Activated CD4-positive, alpha-beta T cell treated with anti-CD3 and anti-CD28 coated beads, Interleukin-2, Interleukin-6, amounts not matched to agents 100 ng/mL and 50 ng/mL, durations not matched to agents 16 hours and 8 hours (primary cell): Measurements from ENCODE around the gene TMED7.

Experiments used
- DNase-seq: peaks from one replicate; pipeline ENCODE4 v3.0.0-alpha.2; 2020

The TMED7 gene

GRCh38 chr5:115626445-115626823 lies 598 bp upstream of the TMED7 start:
- no peak for DNase-seq

DNA sequence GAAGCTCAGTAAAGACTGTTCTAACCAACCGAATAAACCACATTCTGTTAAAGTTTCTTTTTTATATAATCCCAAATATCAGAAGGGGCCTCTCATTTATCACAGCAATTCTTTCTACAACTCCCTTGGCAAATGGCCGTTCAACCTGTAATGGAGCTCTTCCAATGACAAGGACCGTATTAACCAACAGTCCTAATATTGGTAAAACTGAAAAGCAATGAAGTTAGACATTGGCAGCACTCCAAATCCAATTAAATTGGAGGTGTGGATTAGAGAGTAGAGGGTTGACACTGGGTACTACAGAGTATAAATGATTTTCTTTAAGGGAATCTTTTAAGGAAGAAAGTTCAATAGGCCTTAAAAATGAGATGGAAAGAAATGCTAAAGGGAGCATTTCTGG lies 842 bp downstream of the TMED7 start:
- DNase-seq = no peak

- DNase-seq = no peak
These were observed 2.2 kb downstream of the TMED7 start for GRCh38 chr5:115623658-115624057.

DNA sequence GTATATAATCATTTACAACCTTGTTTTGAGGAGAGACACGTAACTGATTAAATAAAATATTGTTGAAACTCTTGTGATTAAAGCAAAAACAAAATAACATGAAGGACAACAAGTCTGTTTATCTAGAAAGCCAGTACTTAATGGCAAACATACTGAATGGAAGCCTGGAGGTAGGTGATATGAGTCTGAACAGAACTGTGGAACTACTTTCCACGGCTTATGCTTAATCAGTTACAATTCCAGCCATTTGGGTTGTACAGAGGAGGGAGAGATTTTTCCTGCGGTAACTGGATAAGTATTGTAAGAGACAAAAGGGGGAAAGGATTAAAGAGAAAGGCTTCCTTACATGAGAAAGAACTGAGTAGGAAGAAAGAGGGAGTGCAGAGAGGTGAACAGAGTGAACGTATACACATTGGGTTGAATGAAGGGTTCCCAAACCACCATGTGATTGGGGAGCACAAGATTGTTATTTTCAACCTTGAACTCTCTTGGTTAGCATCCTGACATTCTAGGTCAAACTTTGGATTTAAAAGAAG lies 4.4 kb downstream of the TMED7 start:
- no peak for DNase-seq

GRCh38 chr5:115616892-115617291 lies 8.9 kb downstream of the TMED7 start:
- DNase-seq = no peak

DNA sequence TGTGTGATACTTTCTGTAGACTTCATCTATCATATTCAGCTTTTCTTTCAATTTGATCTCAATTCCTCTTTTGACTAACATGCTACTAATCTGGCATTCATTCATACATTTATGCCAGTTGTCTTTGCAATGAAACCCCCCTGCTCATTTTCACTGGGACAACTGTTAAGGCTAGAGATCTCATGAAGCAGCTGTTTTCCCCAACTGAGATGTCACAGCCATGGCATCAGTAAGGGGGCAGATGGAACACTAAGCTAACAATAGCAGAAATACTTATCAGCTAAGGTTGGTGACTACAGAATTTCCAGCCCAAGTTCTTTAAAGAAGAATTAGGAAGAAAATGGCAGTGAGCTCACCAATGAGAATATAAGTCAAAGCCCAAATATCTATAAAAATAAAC lies 9.4 kb downstream of the TMED7 start:
- no peak for DNase-seq

- no peak for DNase-seq
These were observed 14.0 kb downstream of the TMED7 start for GRCh38 chr5:115611873-115612272.

DNA sequence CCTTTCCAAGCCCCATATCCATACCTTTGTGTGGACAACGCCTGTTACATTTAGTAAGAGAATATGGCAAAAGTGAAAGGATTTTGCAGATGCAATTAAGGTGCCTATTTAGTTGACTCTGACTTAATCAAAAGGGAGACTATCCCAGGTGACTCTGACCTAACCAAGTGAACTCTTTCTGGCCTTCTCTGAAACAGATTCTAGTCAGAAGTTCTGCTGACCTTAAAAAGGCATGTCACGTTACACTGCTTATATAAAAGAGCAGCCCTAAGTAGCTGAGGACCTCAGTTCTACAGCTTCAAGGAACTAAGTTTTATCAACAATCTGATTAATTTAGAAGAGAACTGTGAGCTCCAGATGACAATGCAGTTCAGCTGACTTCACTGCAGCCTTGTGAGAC lies 17.9 kb downstream of the TMED7 start:
- no peak for DNase-seq

GRCh38 chr5:115605436-115605835 lies 20.4 kb downstream of the TMED7 start:
- no peak for DNase-seq

- DNase-seq = no peak
These were observed 23.2 kb downstream of the TMED7 start for GRCh38 chr5:115602591-115603125.

DNA sequence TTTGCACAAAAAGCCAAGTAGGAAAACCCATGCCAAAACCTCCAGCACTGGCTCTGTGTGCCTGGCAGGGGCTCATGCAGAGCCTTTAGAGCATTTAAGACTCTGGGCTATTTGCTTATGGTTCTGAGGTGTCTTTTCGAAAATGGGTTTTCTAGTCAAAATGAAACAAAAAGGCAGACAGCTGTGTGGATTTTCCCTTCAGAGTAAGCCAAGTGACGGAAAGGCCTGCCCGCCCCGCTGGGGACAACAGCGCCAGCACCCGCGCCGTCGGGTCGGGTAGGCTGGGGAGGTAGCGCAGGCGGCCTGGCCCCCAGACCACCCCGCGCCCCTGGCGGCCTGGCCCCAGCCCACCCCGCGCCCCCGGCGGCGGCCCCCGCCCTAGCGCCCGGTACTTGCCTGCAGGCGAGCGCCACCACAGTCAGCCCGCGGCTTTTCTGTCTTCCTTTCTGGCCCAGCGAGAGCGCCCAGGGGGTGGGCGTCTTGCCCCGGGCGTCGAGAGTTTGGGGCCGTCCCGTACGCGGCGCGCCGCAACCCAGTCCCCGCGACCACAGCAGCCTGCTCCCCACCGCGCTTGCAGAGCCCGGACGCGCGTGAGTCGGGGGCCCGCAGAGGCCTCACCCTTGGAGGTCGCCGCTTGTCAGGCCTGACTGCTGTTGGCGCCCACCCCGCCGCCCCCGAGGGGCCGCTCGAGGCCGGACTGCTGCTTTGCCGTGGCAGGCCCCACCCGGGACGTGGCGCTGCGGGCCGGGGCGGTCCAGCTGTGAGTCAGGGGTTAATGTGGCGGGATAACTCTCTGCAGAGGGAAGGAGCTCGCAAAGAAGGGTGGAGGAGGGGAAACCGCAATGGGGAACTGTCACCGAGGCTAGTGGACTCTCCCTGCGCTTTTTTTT lies 23.9 kb downstream of the TMED7 start, which contains the start of gene TICAM2:
TICAM2 (minus strand) TSS at position 779 of the 890 bp plus-strand sequence. CDS start 21,223 bp downstream, outside the sequence.
- peak; percentile 84 for DNase-seq

- no peak for DNase-seq
These were observed 25.1 kb downstream of the TMED7 start for GRCh38 chr5:115600766-115601165.

GRCh38 chr5:115599924-115600323 lies 25.9 kb downstream of the TMED7 start:
- no peak for DNase-seq

GRCh38 chr5:115599502-115599901 lies 26.3 kb downstream of the TMED7 start:
- DNase-seq = no peak

- DNase-seq = no peak
These were observed 31.4 kb downstream of the TMED7 start for GRCh38 chr5:115594128-115595047.

GRCh38 chr5:115589043-115589442 lies 36.8 kb downstream of the TMED7 start:
- DNase-seq = no peak

DNA sequence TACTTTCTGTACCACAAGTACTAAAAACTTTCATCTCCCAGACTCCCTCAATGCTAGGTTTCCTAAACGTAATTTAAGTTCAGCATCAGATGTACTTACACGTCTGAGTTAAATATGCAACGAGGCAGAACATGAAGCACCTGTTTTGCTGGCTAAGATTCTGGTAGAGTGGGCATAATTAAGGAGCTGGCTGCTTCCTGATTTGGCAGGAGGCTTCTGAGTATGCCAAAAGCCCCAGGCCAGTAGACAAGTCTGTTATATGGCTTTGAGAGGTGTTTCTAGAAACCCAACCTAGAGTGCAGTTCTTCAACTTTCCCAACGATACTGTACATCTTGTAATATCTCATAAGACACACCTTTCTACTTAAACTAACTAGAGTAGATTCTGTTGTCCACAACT lies 37.2 kb downstream of the TMED7 start:
- no peak for DNase-seq

DNA sequence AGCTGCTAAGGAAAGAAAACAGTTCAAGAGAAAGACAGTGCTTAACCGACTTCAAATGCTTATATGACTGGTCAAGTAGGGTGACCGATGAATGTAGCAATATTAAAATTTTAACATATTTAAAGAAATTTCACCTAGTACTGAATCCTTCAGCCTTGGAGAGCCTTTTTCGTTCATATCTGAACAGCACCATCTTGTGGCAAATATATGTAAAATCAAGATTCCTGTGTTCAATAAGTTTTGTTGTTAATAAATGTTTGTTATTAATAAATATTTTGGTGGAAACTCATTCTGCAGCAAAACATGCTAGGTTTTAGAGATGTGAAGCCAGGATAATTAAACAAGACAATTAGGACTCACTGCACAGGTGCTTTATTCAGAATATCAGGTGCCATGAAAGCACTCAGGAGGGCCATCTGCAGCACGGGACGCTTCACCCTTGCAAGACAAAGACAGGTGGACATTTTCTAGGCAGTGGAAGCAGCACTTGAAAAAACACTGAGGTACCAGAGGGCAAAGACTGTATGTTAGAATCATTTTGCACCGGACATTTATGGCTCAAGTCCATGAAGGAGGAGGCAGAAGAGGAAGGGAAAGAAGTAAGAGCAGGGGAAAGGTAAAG lies 39.2 kb downstream of the TMED7 start:
- peak; percentile 29 for DNase-seq

DNA sequence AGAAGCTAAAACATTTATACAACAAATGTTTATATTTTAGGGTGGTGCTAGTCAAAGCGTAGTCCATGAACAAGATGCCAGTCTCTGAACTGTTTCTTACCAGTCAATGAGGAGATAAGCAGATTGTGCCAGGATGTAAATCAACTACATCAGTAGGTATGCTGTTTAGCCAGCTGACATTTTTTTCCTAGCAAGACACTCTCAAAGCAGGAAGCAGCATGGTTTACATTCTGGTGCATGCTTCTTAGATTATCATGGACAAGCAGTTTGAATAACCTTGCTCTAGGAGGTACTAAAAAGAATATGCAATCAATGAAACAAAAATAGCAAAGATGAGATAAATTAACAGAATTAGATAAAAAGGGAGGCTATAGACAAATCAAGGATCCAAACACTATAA lies 40.6 kb downstream of the TMED7 start:
- no peak for DNase-seq

- DNase-seq = no peak
These were observed 41.3 kb downstream of the TMED7 start for GRCh38 chr5:115584501-115584900.

DNA sequence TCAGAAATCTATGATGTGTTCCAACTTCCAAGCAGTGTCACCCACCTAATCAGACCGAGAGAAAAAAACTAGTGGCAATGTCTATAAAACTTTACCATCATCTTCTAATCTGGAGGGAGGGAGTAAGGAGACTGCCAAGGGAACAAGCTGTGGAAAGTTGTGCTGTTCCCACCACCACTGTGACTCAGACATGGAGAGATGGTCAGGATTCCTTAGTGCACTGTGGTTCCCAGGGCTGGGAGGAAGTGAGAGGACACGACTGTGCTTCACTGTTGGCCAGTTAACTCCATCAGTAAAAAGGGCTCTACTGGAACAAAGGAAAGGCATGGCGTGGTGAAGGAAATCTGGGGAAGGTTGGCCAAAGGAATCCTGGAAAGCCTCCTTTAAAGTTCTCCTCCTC lies 42.4 kb downstream of the TMED7 start:
- no peak for DNase-seq

DNA sequence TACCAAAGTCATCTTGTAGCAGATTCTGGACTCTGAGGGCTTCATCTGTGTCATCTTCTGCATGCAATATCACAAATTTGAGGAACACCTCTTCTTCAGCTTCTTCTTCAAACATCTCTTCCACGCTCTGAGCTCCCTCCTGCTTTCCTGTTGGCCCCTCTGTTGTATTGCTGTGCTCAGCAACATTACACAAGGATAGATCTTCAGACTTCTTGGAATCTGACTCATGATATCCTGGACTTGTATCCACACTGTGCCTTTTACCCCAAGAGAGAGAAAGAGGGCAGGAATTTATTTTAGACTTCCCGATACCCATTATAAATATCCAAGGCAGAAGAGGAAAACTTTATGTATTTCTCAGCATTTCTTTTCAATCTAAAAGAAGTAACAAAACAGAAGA lies 44.9 kb downstream of the TMED7 start:
- no peak for DNase-seq

- no peak for DNase-seq
These were observed 46.1 kb downstream of the TMED7 start for GRCh38 chr5:115579747-115580173.
